ENCODE data around the gene PDE1C. TPM values are rescaled to one million over a fixed set of nuclear protein-coding genes. Genes with fewer than 3 reads are reported as not detected.

The PDE1C gene
- total RNA-seq, 1 experiment from 2014 or later, result not detected

DNA sequence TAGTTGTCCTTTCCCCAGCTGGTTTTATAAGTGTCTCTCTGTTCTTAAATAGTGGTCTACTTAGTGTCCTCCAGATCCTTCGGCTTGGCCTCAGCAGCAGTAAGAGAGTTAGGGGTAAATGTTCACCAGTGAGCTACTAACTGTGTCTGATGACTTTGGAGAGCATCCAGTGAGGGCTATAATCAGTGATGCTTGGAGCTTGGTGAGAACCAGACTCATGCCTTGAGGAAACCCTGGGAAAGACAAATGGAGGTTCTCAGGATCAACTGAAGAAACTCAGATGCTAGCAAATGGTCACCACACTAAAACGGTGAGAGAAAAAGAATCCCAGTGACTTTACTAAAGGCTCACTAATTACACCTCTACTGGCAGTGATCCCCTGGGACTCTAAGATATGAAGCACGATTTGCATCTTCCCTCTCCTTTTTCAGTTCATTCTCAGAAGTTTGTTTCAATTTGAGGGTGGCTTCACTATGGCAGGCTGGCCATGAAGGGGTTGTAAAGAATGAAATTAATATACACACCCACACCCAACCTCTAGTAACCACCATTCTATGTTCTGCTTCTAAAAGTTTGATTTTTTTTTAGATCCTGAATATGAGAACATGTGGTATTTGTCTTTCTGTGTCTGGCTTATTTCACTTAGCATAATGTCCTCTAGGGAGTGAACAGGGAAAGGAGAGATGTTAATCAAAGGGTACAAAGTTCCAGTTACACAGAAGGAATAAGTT lies 177.9 kb downstream of the PDE1C start:
- intact Hi-C loops (cut with micrococcal nuclease; ENCODE audit: unreplicated experiment), result no loop called here
- no peak for DNase-seq (ENCODE audit: low spot score)
- CTCF ChIA-PET, result no interaction called here
- H3K27ac ChIP-seq (ENCODE audit: low read depth, low read length, poor library complexity, severe bottlenecking), result no peak overlapping the region
- TF ChIP-seq, protein P1, sequence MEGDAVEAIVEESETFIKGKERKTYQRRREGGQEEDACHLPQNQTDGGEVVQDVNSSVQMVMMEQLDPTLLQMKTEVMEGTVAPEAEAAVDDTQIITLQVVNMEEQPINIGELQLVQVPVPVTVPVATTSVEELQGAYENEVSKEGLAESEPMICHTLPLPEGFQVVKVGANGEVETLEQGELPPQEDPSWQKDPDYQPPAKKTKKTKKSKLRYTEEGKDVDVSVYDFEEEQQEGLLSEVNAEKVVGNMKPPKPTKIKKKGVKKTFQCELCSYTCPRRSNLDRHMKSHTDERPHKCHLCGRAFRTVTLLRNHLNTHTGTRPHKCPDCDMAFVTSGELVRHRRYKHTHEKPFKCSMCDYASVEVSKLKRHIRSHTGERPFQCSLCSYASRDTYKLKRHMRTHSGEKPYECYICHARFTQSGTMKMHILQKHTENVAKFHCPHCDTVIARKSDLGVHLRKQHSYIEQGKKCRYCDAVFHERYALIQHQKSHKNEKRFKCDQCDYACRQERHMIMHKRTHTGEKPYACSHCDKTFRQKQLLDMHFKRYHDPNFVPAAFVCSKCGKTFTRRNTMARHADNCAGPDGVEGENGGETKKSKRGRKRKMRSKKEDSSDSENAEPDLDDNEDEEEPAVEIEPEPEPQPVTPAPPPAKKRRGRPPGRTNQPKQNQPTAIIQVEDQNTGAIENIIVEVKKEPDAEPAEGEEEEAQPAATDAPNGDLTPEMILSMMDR (conservative IDR thresholded peaks at IDR 0.05; ENCODE audit: low read depth, low read length), result no peak
- no peak for TF ChIP-seq EZH2 (IDR thresholded peaks at IDR 0.05; ENCODE audit: borderline replicate concordance, low read depth, low read length, poor library complexity, severe bottlenecking)
- no peaks in the 10 kb centered on the region for H3K27me3 ChIP-seq (replicated peaks; ENCODE audit: insufficient read depth, low read depth, low read length, poor library complexity)
- no peak overlapping the region for H3K4me3 ChIP-seq (ENCODE audit: low read depth, low read length, poor library complexity, severe bottlenecking)
- H3K36me3 ChIP-seq (ENCODE audit: insufficient read depth, low read length, poor library complexity, severe bottlenecking), result no peaks in the 10 kb centered on the region
- H3K9me3 ChIP-seq (ENCODE audit: low read depth, low read length, poor library complexity, severe bottlenecking), result no peaks in the 10 kb centered on the region
- POLR2A ChIA-PET (ENCODE audit: low non-redundant PET), result no interaction called here
- BruUV-seq (replicated peaks), result no TSS peak
- H3K4me1 ChIP-seq (ENCODE audit: insufficient read depth, low read length, poor library complexity, severe bottlenecking), result peaks cover 7% of the 10 kb centered on the region

DNA sequence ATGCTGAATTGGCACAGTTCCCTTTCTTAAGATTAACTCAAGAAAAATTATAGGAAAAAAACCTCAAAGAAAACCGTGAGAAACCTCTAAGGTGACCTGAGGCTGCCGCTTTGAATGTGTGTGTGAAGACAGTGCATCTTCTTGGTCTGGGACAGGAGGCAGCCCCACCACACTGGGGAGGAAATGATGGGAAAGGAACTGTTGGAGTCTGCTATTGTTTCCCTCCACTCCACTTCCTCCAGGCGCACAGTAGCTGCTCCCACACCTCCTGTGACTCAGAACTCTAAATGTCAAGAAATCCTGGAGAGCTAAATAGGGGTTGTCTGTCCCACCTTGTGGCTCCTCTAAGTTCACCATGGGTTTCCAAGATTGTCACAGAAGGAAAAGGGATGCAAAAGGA lies 179.4 kb downstream of the PDE1C start:
- Histone ChIP-seq H3K4me1 (ENCODE audit: insufficient read depth, low read length, poor library complexity, severe bottlenecking) (no peaks in the 10 kb centered on the region), H3K27me3 (replicated peaks; ENCODE audit: insufficient read depth, low read depth, low read length, poor library complexity) (no peaks in the 10 kb centered on the region), H3K9me3 (ENCODE audit: low read depth, low read length, poor library complexity, severe bottlenecking) (no peaks in the 10 kb centered on the region), H3K36me3 (ENCODE audit: insufficient read depth, low read length, poor library complexity, severe bottlenecking) (no peaks in the 10 kb centered on the region), H3K27ac (ENCODE audit: low read depth, low read length, poor library complexity, severe bottlenecking) (no peak overlapping the region), H3K4me3 (ENCODE audit: low read depth, low read length, poor library complexity, severe bottlenecking) (no peak overlapping the region)
- POLR2A ChIA-PET (ENCODE audit: low non-redundant PET), result no interaction called here
- peak; percentile 35 for DNase-seq (ENCODE audit: low spot score)
- CTCF ChIA-PET, result no interaction called here
- intact Hi-C loops (cut with micrococcal nuclease; ENCODE audit: unreplicated experiment), result no loop called here
- no TSS peak for BruUV-seq (replicated peaks)
- TF ChIP-seq, protein P1 (conservative IDR thresholded peaks at IDR 0.05; ENCODE audit: low read depth, low read length), result no peak
- TF ChIP-seq EZH2 (IDR thresholded peaks at IDR 0.05; ENCODE audit: borderline replicate concordance, low read depth, low read length, poor library complexity, severe bottlenecking), result no peak

DNA sequence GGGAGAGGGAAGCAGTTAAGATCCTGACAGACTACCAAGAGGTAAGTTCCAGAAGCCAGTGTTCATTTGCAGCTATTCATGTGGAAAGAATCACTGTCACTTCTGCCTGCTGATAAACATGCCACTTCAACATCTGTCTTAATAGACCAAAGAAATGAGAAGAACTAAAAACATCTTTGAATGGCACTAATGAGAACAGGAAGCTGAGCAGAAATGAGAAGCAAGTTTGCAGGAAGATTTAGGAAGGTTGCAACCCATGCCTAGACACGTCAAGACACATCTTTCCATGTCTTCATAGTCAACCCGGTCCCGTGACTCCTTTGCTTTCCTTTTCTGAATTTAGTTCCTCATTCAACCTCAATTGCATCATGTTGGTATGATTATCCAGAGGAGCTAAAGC lies 180.0 kb downstream of the PDE1C start:
- Histone ChIP-seq H3K27me3 (replicated peaks; ENCODE audit: insufficient read depth, low read depth, low read length, poor library complexity) (no peaks in the 10 kb centered on the region), H3K4me3 (ENCODE audit: low read depth, low read length, poor library complexity, severe bottlenecking) (no peak overlapping the region), H3K27ac (ENCODE audit: low read depth, low read length, poor library complexity, severe bottlenecking) (no peak overlapping the region), H3K36me3 (ENCODE audit: insufficient read depth, low read length, poor library complexity, severe bottlenecking) (no peaks in the 10 kb centered on the region), H3K4me1 (ENCODE audit: insufficient read depth, low read length, poor library complexity, severe bottlenecking) (no peaks in the 10 kb centered on the region), H3K9me3 (ENCODE audit: low read depth, low read length, poor library complexity, severe bottlenecking) (no peaks in the 10 kb centered on the region)
- peak; percentile 23 for DNase-seq (ENCODE audit: low spot score)
- ChIA-PET POLR2A (ENCODE audit: low non-redundant PET) (no interaction called here), CTCF (no interaction called here)
- no peak for TF ChIP-seq EZH2 (IDR thresholded peaks at IDR 0.05; ENCODE audit: borderline replicate concordance, low read depth, low read length, poor library complexity, severe bottlenecking)
- TF ChIP-seq, protein P1 (conservative IDR thresholded peaks at IDR 0.05; ENCODE audit: low read depth, low read length), result no peak
- intact Hi-C loops (cut with micrococcal nuclease; ENCODE audit: unreplicated experiment), result no loop called here
- no TSS peak for BruUV-seq (replicated peaks)

Measured in A673 (cell line).